HepG2 (cell line): ENCODE measurements around the gene CTXN1. TPM values are rescaled to one million over a fixed set of nuclear protein-coding genes. Genes with fewer than 3 reads are reported as not detected.

Experiments used
- FOXC1 ChIP-seq: sonication (generic); formaldehyde crosslinking; IDR thresholded peaks from 2 replicates; pipeline ENCODE4 v1.8.0; 2022; ENCODE audit warnings: mild to moderate bottlenecking, missing genetic modification reagents, borderline replicate concordance
- FOXM1 ChIP-seq: sonication (generic); formaldehyde crosslinking; IDR thresholded peaks from 2 replicates; pipeline ENCODE4 v1.5.0; 2020; ENCODE audit warnings: missing genetic modification reagents
- NCOA5 ChIP-seq: sonication (generic); formaldehyde crosslinking; IDR thresholded peaks from 2 replicates; pipeline ENCODE4 v1.4.0; 2020; ENCODE audit warnings: missing genetic modification reagents
- NFKBIZ ChIP-seq: IDR thresholded peaks from 2 replicates; pipeline ENCODE4 v1.6.1; 2018; ENCODE audit warnings: missing genetic modification reagents, missing compliant biosample characterization
- RFX3 ChIP-seq: IDR thresholded peaks from 2 replicates; pipeline ENCODE4 v1.6.1; 2016; ENCODE audit warnings: missing biosample characterization, missing genetic modification reagents
- SKI ChIP-seq: fragments of 450-650 bp; IDR thresholded peaks from one replicate; pipeline ENCODE4 v1.6.1; 2018; ENCODE audit warnings: mild to moderate bottlenecking; ENCODE audit not compliant: partially characterized antibody
- SNAI1 ChIP-seq: sonication (generic); formaldehyde crosslinking; IDR thresholded peaks from 2 replicates; pipeline ENCODE4 v1.5.0; 2020; ENCODE audit warnings: mild to moderate bottlenecking, missing genetic modification reagents, borderline replicate concordance
- TCF7 ChIP-seq: sonication (generic); IDR thresholded peaks from 2 replicates; pipeline ENCODE4 v1.6.1; 2016; ENCODE audit warnings: antibody characterized with exemption, low read depth
- ZFP82 ChIP-seq: sonication (generic); formaldehyde crosslinking; IDR thresholded peaks from 2 replicates; pipeline ENCODE4 v1.5.1; 2020; ENCODE audit warnings: mild to moderate bottlenecking, missing genetic modification reagents, borderline replicate concordance
- ZMAT3 ChIP-seq: sonication (generic); formaldehyde crosslinking; conservative IDR thresholded peaks from 2 replicates; pipeline ENCODE4 v1.7.0; 2021; ENCODE audit warnings: missing genetic modification reagents
- ZMYM3 ChIP-seq: sonication (generic); formaldehyde crosslinking; IDR thresholded peaks from 2 replicates; pipeline ENCODE4 v1.5.1; 2020; ENCODE audit warnings: mild to moderate bottlenecking, missing genetic modification reagents
- ZNF3 ChIP-seq: IDR thresholded peaks from 2 replicates; pipeline ENCODE4 v1.7.0; 2017; ENCODE audit warnings: inconsistent platforms
- ZNF780A ChIP-seq: sonication (generic); formaldehyde crosslinking; IDR thresholded peaks from 2 replicates; pipeline ENCODE4 v1.8.0; 2022; ENCODE audit warnings: mild to moderate bottlenecking, missing genetic modification reagents, moderate library complexity
- ZNF839 ChIP-seq: sonication (generic); formaldehyde crosslinking; IDR thresholded peaks from 2 replicates; pipeline ENCODE4 v1.4.0; 2020; ENCODE audit warnings: missing genetic modification reagents, mild to moderate bottlenecking, borderline replicate concordance
- polyA plus RNA-seq, 8 experiments: library from polyadenylated mRNA; depleted of rRNA in 3 of 8; stranded (reverse) in 7 of 8; unstranded in 1 of 8; fragments of >200 nt; fragmentation: Illumina TruSeq in 4 of 8; extraction: Trizol in 4 of 8; gene quantifications; 2 replicates each; pipeline versions ENCODE4 v1.2.1 to v1.2.3, GENCODE V29; 2011 to 2016; ENCODE audit warnings: low read depth in 4 of 8, missing spikeins in 1 of 8, mixed read lengths in 1 of 8; ENCODE audit not compliant: insufficient read depth in 1 of 8
- total RNA-seq, 5 experiments: library from RNA; depleted of rRNA; stranded (reverse); fragments of >200 nt; fragmentation: Illumina TruSeq; extraction: Trizol; gene quantifications; 2 replicates each; pipeline ENCODE4 v1.2.3, GENCODE V29; 2016; ENCODE audit warnings: low read depth in 1 of 5
- TF ChIP-seq, protein P1 (sequence below): sonication (generic); formaldehyde crosslinking; IDR thresholded peaks from 2 replicates; pipeline ENCODE4 v1.5.0; 2020; ENCODE audit warnings: missing genetic modification reagents
- TF ChIP-seq, protein P2 (sequence below): sonication (generic); formaldehyde crosslinking; IDR thresholded peaks from 2 replicates; pipeline ENCODE4 v1.4.0; 2020; ENCODE audit warnings: mild to moderate bottlenecking, missing genetic modification reagents
- TF ChIP-seq, protein P3 (sequence below): sonication (generic); IDR thresholded peaks from 2 replicates; pipeline ENCODE4 v1.6.1; 2016; ENCODE audit warnings: low read depth, borderline replicate concordance
- TF ChIP-seq, protein P4 (sequence below): sonication (generic); formaldehyde crosslinking; IDR thresholded peaks from 2 replicates; pipeline ENCODE4 v1.5.0; 2020; ENCODE audit warnings: mild to moderate bottlenecking, missing genetic modification reagents, borderline replicate concordance

Gene CTXN1
- total and polyA plus RNA-seq, 2 of the 13 experiments (the other 11 are each of a cell fraction or from before 2014, with no cell fraction given), result 0.11 TPM; not detected in 1

DNA sequence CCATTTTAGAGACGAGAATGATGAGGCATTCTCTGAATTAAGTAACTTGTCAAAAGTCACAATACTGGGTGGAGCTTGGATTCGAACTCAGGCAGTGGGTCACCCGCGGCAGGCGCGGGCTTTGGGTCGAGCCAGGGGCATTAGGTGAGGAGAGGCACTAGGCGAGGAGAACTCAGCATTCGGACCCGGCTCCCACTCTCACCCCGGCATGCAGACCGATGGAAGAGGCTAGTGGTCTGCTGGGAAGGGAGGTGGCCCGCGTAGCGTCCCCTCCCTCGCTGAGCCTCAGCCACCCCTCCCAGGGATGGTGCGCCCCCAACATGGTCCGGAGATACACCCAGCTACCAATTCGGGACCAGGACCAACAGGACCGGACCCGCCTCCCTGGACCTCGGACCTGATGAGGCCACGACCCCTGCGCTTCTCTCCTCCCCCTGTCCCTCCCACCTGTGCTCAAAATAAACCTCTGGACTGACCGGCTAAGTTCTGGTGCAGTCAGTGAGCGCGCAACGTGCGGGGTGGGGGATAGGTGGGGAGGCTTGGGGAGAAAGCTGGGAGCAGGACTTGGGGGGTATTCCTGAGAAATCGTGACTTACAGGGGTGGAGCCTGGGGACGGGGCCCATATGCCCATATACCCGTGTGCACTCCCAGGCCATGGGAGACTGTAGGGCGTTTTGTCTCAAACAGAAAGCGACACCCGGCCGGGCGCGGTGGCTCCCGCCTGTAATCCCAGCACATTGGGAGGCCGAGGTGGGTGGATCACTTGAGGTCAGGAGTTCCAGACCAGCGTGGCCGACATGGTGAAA lies 7.1 kb downstream of the CTXN1 start (continued):
- TF ChIP-seq, protein P1, sequence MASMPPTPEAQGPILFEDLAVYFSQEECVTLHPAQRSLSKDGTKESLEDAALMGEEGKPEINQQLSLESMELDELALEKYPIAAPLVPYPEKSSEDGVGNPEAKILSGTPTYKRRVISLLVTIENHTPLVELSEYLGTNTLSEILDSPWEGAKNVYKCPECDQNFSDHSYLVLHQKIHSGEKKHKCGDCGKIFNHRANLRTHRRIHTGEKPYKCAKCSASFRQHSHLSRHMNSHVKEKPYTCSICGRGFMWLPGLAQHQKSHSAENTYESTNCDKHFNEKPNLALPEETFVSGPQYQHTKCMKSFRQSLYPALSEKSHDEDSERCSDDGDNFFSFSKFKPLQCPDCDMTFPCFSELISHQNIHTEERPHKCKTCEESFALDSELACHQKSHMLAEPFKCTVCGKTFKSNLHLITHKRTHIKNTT (CRISPR knock-in tag), result no peak
- TF ChIP-seq TCF7 (no peak), ZMAT3 (CRISPR knock-in tag) (peak; percentile 68), ZNF3 (CRISPR knock-in tag) (peak; percentile 61; the same call in 1 of the 2 replicates), SKI (no peak), NCOA5 (no peak), FOXC1 (CRISPR knock-in tag) (peak; percentile 18; the same call in 1 of the 2 replicates), ZFP82 (CRISPR knock-in tag) (no peak), ZMYM3 (peak; percentile 83), ZNF839 (CRISPR knock-in tag) (0 out of 2 replicates have a peak, but pooled peaks have one; percentile 37), RFX3 (CRISPR knock-in tag) (no peak), FOXM1 (CRISPR knock-in tag) (no peak), SNAI1 (CRISPR knock-in tag) (0 out of 2 replicates have a peak, but pooled peaks have one; percentile 17), NFKBIZ (no peak), ZNF780A (no peak)
- TF ChIP-seq, protein P2, sequence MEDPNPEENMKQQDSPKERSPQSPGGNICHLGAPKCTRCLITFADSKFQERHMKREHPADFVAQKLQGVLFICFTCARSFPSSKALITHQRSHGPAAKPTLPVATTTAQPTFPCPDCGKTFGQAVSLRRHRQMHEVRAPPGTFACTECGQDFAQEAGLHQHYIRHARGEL (CRISPR knock-in tag), result no peak
- TF ChIP-seq, protein P3, sequence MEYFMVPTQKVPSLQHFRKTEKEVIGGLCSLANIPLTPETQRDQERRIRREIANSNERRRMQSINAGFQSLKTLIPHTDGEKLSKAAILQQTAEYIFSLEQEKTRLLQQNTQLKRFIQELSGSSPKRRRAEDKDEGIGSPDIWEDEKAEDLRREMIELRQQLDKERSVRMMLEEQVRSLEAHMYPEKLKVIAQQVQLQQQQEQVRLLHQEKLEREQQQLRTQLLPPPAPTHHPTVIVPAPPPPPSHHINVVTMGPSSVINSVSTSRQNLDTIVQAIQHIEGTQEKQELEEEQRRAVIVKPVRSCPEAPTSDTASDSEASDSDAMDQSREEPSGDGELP, result peak; percentile 36; the same call in 1 of the 2 replicates
- TF ChIP-seq, protein P4, sequence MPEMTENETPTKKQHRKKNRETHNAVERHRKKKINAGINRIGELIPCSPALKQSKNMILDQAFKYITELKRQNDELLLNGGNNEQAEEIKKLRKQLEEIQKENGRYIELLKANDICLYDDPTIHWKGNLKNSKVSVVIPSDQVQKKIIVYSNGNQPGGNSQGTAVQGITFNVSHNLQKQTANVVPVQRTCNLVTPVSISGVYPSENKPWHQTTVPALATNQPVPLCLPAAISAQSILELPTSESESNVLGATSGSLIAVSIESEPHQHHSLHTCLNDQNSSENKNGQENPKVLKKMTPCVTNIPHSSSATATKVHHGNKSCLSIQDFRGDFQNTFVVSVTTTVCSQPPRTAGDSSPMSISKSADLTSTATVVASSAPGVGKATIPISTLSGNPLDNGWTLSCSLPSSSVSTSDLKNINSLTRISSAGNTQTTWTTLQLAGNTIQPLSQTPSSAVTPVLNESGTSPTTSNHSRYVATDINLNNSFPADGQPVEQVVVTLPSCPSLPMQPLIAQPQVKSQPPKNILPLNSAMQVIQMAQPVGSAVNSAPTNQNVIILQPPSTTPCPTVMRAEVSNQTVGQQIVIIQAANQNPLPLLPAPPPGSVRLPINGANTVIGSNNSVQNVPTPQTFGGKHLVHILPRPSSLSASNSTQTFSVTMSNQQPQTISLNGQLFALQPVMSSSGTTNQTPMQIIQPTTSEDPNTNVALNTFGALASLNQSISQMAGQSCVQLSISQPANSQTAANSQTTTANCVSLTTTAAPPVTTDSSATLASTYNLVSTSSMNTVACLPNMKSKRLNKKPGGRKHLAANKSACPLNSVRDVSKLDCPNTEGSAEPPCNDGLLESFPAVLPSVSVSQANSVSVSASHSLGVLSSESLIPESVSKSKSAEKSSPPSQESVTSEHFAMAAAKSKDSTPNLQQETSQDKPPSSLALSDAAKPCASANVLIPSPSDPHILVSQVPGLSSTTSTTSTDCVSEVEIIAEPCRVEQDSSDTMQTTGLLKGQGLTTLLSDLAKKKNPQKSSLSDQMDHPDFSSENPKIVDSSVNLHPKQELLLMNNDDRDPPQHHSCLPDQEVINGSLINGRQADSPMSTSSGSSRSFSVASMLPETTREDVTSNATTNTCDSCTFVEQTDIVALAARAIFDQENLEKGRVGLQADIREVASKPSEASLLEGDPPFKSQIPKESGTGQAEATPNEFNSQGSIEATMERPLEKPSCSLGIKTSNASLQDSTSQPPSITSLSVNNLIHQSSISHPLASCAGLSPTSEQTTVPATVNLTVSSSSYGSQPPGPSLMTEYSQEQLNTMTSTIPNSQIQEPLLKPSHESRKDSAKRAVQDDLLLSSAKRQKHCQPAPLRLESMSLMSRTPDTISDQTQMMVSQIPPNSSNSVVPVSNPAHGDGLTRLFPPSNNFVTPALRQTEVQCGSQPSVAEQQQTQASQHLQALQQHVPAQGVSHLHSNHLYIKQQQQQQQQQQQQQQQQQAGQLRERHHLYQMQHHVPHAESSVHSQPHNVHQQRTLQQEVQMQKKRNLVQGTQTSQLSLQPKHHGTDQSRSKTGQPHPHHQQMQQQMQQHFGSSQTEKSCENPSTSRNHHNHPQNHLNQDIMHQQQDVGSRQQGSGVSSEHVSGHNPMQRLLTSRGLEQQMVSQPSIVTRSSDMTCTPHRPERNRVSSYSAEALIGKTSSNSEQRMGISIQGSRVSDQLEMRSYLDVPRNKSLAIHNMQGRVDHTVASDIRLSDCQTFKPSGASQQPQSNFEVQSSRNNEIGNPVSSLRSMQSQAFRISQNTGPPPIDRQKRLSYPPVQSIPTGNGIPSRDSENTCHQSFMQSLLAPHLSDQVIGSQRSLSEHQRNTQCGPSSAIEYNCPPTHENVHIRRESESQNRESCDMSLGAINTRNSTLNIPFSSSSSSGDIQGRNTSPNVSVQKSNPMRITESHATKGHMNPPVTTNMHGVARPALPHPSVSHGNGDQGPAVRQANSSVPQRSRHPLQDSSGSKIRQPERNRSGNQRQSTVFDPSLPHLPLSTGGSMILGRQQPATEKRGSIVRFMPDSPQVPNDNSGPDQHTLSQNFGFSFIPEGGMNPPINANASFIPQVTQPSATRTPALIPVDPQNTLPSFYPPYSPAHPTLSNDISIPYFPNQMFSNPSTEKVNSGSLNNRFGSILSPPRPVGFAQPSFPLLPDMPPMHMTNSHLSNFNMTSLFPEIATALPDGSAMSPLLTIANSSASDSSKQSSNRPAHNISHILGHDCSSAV (CRISPR knock-in tag), result no peak
